GM19193 (cell line): ENCODE measurements around the gene ATXN7L1.

Experiments used
- POLR2A ChIP-seq: IDR thresholded peaks from 4 replicates; pipeline ENCODE4 v1.6.1; 2011; ENCODE audit not compliant: insufficient read depth, insufficient read length; ENCODE audit errors: extremely low read depth

The ATXN7L1 gene

GRCh38 chr7:105637755-105638154, 238.6 kb downstream of the ATXN7L1 start:
- TF ChIP-seq POLR2A = no peak

GRCh38 chr7:105636982-105637381, 239.4 kb downstream of the ATXN7L1 start:
- no peak for TF ChIP-seq POLR2A

- no peak for TF ChIP-seq POLR2A
Measured at GRCh38 chr7:105635197-105635596, 241.2 kb downstream of the ATXN7L1 start.

- TF ChIP-seq POLR2A = no peak
Measured at GRCh38 chr7:105625986-105626385, 250.4 kb downstream of the ATXN7L1 start.

GRCh38 chr7:105623906-105624305, 252.5 kb downstream of the ATXN7L1 start:
- no peak for TF ChIP-seq POLR2A

- TF ChIP-seq POLR2A = no peak
Measured at GRCh38 chr7:105623378-105623777, 253.0 kb downstream of the ATXN7L1 start.

- TF ChIP-seq POLR2A = no peak
Measured at GRCh38 chr7:105622106-105622731, 254.2 kb downstream of the ATXN7L1 start.

GRCh38 chr7:105621617-105622016, 254.8 kb downstream of the ATXN7L1 start:
- no peak for TF ChIP-seq POLR2A

- no peak for TF ChIP-seq POLR2A
Measured at GRCh38 chr7:105621176-105621575, 255.2 kb downstream of the ATXN7L1 start.

GRCh38 chr7:105619590-105619989, 256.8 kb downstream of the ATXN7L1 start:
- no peak for TF ChIP-seq POLR2A

GRCh38 chr7:105618016-105618296, 258.4 kb downstream of the ATXN7L1 start:
- no peak for TF ChIP-seq POLR2A

- no peak for TF ChIP-seq POLR2A
Measured at GRCh38 chr7:105617280-105618015, 259.0 kb downstream of the ATXN7L1 start.

- TF ChIP-seq POLR2A = no peak
Measured at GRCh38 chr7:105614341-105614840, 262.0 kb downstream of the ATXN7L1 start.

- no peak for TF ChIP-seq POLR2A
Measured at GRCh38 chr7:105613611-105614330, 262.6 kb downstream of the ATXN7L1 start.

GRCh38 chr7:105612806-105613205, 263.6 kb downstream of the ATXN7L1 start:
- no peak for TF ChIP-seq POLR2A
